ENCODE results near the gene NUBPL. TPM values are rescaled to one million over a fixed set of nuclear protein-coding genes. Genes with fewer than 3 reads are reported as not detected.
"Not testable (repeated sequence)": the region's sequence is repeated elsewhere in the genome, so short reads cannot be mapped to it uniquely, and the experiment has no call there.

The NUBPL gene
- total RNA-seq, 1 donor = 12.1 TPM

DNA sequence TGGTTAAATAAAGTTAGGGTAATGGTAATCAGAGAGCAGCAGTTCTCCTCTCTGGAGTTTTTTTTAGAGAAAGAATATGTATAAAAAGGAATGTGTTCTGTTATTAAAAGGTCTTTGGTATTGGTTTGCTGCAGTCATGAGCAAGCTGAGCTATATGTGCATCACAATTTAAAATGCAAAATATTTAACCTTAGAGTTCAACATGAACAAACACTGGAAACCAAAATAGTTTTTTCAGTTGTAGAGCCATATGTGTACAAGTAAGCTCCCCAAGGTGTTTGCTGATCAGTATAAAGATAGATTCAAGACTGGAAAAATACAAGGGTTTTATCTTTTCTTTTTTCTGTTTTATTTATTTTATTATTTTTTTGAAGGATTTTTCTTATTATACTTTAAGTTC lies 245.0 kb downstream of the NUBPL start:
- TF ChIP-seq, protein P1, sequence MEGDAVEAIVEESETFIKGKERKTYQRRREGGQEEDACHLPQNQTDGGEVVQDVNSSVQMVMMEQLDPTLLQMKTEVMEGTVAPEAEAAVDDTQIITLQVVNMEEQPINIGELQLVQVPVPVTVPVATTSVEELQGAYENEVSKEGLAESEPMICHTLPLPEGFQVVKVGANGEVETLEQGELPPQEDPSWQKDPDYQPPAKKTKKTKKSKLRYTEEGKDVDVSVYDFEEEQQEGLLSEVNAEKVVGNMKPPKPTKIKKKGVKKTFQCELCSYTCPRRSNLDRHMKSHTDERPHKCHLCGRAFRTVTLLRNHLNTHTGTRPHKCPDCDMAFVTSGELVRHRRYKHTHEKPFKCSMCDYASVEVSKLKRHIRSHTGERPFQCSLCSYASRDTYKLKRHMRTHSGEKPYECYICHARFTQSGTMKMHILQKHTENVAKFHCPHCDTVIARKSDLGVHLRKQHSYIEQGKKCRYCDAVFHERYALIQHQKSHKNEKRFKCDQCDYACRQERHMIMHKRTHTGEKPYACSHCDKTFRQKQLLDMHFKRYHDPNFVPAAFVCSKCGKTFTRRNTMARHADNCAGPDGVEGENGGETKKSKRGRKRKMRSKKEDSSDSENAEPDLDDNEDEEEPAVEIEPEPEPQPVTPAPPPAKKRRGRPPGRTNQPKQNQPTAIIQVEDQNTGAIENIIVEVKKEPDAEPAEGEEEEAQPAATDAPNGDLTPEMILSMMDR (IDR thresholded peaks at IDR 0.05; ENCODE audit: insufficient read depth, low read depth, low read length) = no peak
- DNase-seq (ENCODE audit: low read depth) = no peak
- no peak overlapping the region for H3K4me3 ChIP-seq (ENCODE audit: low read depth, low read length)

DNA sequence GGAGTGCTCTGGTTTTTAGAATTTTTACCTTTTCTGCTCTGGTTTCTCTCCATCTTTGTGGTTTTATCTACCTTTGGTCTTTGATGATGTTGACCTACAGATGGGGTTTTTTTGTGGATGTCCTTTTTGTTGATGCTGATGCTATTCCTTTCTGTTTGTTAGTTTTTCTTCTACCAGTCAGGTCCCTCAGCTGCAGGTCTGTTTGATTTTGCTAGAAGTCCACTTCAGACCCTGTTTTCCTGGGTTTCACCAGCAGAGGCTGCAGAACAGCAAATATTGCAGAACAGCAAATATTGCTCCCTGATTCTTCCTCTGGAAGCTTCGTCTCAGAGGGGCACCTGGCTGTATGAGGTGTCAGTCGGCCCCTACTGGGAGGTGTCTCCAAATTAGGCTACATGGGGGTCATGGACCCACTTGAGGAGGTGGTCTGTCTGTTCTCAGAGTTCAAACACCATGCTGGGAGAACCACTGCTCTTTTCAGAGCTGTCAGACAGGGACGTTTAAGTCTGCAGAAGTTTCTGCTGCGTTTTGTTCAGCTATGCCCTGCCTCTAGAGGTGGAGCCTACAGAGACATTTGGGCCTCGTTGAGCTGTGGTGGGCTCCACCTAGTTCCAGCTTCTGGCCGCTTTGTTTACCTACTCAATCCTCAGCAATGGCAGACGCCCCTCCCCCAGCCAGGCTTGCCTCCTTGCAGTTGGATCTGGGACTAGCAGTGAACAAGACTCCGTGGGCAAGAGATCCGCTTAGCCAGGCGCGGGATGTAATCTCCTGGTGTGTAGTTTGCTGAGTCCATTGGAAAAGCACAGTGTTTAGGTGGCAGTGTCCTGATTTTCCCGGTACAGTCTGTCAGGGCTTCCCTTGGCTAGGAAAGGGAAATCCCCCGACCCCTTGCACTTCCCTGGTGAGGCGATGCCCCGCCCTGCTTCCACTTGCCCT lies 250.8 kb downstream of the NUBPL start:
- not testable (repeated sequence) for DNase-seq (ENCODE audit: low read depth)

DNA sequence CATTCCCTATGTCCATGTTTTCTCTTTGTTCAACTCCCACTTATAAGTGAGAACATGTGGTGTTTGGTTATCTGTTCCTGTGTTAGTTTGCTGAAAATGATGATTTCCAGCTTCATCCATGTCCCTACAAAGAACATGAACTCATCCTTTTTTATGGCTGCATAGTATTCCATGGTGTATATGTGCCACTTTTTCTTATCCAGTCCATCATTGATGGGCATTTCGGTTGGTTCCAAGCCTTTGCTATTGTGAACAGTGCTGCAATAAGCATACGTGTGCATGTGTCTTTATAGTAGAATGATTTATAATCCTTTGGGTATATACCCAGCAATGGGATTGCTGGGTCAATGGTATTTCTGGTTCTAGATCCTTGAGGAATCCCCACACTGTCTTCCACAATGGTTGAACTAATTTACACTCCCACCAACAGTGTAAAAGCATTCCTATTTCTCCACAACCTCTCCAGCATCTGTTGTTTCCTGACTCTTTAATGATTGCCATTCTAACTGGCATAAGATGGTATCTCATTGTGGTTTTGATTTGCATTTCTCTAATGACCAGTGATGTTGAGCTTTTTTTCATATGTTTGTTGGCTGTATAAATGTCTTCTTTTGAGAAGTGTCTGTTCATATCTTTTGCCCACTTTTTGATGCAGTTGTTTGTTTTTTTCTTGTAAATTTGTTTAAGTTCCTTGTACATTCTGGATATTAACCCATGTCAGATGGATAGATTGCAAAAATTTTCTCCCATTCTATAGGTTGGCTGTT lies 252.7 kb downstream of the NUBPL start:
- DNase-seq (ENCODE audit: low read depth); H3K4me3 ChIP-seq (ENCODE audit: low read depth, low read length): not testable (repeated sequence)

More for the DNA sequence above, 250.8 kb downstream of the NUBPL start:
- not testable (repeated sequence) for H3K4me3 ChIP-seq (ENCODE audit: low read depth, low read length)

DNA sequence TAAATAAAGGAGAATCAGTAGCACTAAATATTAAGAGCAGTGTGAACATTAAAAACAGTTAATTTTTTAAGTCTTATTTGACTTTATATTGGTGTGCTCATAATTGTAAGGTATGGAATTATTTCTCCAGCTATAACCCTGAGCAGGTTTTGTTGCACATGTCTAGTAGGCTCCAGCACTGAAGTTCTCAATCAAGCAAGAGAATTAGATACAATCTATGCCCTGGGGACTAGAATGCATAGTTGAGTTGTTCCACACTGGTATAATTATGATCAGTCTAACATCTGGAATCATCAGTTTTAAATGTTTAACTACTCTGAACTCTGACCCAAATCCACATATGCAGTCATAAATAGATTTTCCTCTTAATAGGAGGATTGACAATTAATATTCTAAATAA lies 258.1 kb downstream of the NUBPL start:
- no peak overlapping the region for H3K4me3 ChIP-seq (ENCODE audit: low read depth, low read length)
- TF ChIP-seq, protein P1 (IDR thresholded peaks at IDR 0.05; ENCODE audit: insufficient read depth, low read depth, low read length) = no peak
- no peak for DNase-seq (ENCODE audit: low read depth)

DNA sequence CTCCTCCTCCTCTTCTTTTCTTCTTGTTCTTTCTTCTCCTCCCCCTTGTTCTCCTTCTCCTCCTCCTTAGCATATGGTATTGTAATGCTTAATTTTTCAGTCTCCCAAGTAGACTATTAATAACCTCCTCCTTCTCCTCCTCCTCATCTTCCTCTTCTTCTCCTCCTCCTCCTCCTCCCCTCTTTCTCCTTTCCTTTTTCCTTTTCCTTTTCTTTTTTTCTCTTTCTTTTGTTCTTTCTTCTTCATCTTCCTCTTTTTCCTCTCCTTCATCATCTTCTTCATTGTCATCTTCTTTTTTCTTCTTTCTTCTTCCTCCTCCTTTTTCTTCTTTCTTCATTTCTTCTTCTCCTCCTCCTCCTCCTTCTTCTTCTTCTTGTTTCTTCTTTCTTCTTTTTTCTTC lies 264.3 kb downstream of the NUBPL start:
- TF ChIP-seq, protein P1 (IDR thresholded peaks at IDR 0.05; ENCODE audit: insufficient read depth, low read depth, low read length) = no peak

DNA sequence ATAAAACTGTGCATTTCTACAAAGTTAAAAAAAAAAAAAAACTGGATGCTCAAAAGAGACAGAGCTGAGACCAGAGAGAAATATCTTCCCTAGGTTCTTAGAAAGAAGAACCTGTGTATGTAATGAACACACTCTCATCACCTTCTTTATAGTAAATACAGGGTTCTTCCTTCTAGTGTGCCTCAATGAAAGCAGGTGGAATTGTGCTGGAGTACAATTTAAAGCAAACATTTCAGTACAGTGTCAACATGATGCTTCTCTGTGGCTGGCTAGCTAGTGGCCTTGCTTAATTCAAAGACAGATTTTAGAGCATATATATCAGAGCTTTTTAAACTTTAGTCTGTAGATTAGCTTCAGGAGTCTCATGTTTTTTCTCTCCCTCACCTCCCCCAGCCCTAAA lies 266.1 kb downstream of the NUBPL start:
- H3K4me3 ChIP-seq (ENCODE audit: low read depth, low read length) = no peak overlapping the region
- no peak for DNase-seq (ENCODE audit: low read depth)
- TF ChIP-seq, protein P1 (IDR thresholded peaks at IDR 0.05; ENCODE audit: insufficient read depth, low read depth, low read length) = no peak

More for the DNA sequence above, 264.3 kb downstream of the NUBPL start:
- no peak overlapping the region for H3K4me3 ChIP-seq (ENCODE audit: low read depth, low read length)
- no peak for DNase-seq (ENCODE audit: low read depth)

DNA sequence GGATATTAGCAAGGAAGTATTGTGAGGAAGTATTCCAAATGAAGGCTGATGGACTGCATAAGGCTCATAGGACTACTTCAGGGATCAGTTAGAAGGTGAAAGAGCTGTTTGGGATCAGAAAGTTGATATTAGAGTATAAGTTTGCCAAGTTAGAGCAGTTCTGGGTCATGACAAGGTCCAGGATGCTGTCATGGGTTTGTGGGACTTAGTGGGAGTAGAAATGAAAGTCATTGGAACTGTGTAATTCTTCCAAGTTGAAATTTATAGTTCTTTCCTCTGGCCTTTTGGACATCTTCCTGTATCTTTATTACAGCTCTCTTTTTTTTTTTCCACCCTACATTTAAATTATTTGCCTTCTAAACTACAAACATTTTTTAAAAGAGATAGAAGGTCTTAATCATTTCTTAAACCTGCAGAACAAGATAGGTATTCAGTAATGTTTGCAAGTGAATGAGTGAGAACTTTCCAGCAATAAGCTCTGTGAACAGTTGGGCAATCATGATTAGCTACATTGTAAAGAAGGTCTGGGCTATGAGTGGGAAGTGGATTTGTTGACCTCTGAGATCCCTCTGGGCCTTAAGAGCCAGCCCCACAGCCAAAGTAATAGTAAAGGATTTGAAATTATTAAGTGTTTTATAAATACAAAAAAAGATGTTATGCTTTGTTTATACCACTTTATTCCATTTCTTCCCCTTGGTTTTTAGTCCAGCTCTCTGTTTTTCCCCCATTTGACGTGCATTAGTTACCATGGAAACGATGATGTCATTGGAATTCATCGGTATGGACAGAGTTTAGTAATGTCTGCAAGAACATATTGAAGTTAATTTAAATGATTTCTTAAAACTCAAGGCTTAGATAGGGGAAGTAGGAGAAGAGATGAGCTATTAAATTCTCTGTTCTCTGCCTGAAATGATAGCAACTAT lies 268.0 kb downstream of the NUBPL start:
- H3K4me3 ChIP-seq (ENCODE audit: low read depth, low read length) = no peak overlapping the region
- DNase-seq (ENCODE audit: low read depth) = peak; percentile 85
- TF ChIP-seq, protein P1 (IDR thresholded peaks at IDR 0.05; ENCODE audit: insufficient read depth, low read depth, low read length) = no peak

All from fibroblast of villous mesenchyme (primary cell).